Measurements from ENCODE around the gene MTOR. TPM values are rescaled to one million over a fixed set of nuclear protein-coding genes. Genes with fewer than 3 reads are reported as not detected.
"Not testable (repeated sequence)": the region's sequence is repeated elsewhere in the genome, so short reads cannot be mapped to it uniquely, and the experiment has no call there.

Gene MTOR
- total and polyA plus RNA-seq, 9 donors, result 23.5 to 33.3 (median 26.1) TPM

DNA sequence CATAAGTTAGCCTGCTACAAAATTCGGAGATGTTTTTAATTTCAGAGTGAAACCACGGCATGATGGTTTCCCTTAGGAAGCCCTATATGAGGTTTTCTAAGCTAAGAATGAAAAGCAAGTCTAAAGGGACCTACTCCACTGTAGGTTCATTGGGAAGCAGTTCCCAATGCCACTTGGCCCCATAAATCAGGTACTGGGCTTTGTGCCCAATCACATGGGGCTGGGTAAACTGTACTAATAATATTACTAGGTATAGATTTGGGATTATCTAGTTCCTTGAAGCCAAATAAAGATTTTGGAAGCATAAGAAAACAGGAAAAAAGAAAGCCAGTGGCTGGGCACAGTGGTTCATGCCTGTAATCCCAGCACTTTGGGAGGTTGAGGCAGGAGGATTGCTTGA lies 92.2 kb downstream of the MTOR start:
- no peaks in the 10 kb centered on the region for H3K9me3 ChIP-seq (replicated peaks; ENCODE audit: control insufficient read depth, low read depth, low read length)
- H3K27ac ChIP-seq (ENCODE audit: low read length), result no peak overlapping the region
- no peaks in the 10 kb centered on the region for H3K27me3 ChIP-seq (ENCODE audit: control insufficient read depth, insufficient read depth, low read length)
- peaks cover 16% of the 10 kb centered on the region for H3K4me1 ChIP-seq (ENCODE audit: control insufficient read depth, insufficient read depth, low read length)
- DNase-seq, result no peak
- no peak overlapping the region for H3K4me3 ChIP-seq (ENCODE audit: low read length)
- whole genome bisulfite sequencing (ENCODE audit: insufficient coverage), result 71% methylated on average over 2 of the region's 2 CpGs
- peaks cover 5% of the 10 kb centered on the region for H3K36me3 ChIP-seq (ENCODE audit: control insufficient read depth, insufficient read depth, low read length)

DNA sequence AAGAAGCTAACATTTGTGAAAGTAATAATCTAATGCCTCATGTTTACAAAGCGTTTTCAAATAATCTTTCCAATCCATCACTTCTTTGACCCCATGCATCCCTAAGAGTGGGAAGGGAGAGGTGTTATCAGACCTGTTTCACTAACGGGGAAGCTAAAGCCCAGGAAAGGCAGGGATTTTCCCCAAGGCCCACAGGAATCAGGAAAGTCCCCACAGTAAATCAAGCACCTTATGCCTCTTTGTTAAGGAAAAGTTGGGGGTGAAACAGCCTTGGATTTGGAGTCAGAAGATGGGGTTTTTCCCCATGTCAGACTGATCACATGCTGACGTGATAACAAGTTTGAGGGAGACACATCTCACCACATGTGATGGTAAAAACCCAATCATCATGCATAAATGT lies 93.1 kb downstream of the MTOR start:
- Histone ChIP-seq H3K36me3 (ENCODE audit: control insufficient read depth, insufficient read depth, low read length) (peaks cover 5% of the 10 kb centered on the region), H3K4me3 (ENCODE audit: low read length) (no peak overlapping the region), H3K27me3 (ENCODE audit: control insufficient read depth, insufficient read depth, low read length) (no peaks in the 10 kb centered on the region), H3K4me1 (ENCODE audit: control insufficient read depth, insufficient read depth, low read length) (peaks cover 7% of the 10 kb centered on the region), H3K9me3 (replicated peaks; ENCODE audit: control insufficient read depth, low read depth, low read length) (no peaks in the 10 kb centered on the region), H3K27ac (ENCODE audit: low read length) (no peak overlapping the region)
- no peak for DNase-seq
- WGBS (ENCODE audit: insufficient coverage), result no CpG with 5 or more reads among the region's 3 CpGs

DNA sequence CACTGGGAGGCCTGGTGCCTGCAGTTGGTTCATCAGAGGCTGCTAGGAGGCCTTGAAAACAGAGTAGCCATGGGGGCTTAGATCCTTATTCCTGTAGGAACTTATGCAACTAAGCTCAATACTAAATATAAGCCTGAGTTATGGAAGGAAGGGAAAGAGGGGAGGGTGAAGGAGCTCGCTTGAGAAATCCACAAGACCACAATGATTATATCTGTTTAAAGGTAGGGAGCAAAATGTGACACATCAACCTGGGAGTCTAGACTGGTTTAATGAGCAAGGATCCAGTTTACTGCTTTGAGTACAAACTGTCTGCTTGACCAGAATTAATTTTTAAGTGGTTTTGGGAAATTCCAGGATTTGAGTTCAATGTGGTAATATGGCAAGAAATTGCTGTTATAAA lies 93.6 kb downstream of the MTOR start:
- WGBS (ENCODE audit: insufficient coverage), result no CpG with 5 or more reads among the region's 1 CpG
- peaks cover 6% of the 10 kb centered on the region for H3K4me1 ChIP-seq (ENCODE audit: control insufficient read depth, insufficient read depth, low read length)
- no peak overlapping the region for H3K4me3 ChIP-seq (ENCODE audit: low read length)
- H3K27ac ChIP-seq (ENCODE audit: low read length), result no peak overlapping the region
- DNase-seq, result no peak
- peaks cover 5% of the 10 kb centered on the region for H3K36me3 ChIP-seq (ENCODE audit: control insufficient read depth, insufficient read depth, low read length)
- H3K27me3 ChIP-seq (ENCODE audit: control insufficient read depth, insufficient read depth, low read length), result no peaks in the 10 kb centered on the region
- no peaks in the 10 kb centered on the region for H3K9me3 ChIP-seq (replicated peaks; ENCODE audit: control insufficient read depth, low read depth, low read length)

DNA sequence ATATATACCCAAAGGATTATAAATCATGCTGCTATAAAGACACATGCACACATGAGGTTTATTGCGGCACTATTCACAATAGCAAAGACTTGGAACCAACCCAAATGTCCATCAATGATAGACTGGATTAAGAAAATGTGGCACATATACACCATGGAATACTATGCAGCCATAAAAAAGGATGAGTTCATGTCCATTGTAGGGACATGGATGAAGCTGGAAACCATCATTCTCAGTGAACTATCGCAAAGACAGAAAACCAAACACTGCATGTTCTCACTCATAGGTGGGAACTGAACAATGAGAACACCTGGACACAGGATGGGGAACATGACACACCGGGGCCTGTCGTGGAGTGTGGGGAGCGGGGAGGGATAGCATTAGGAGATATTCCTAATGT lies 95.6 kb downstream of the MTOR start:
- DNase-seq; H3K4me1 ChIP-seq (ENCODE audit: control insufficient read depth, insufficient read depth, low read length); H3K4me3 ChIP-seq (ENCODE audit: low read length); H3K27me3 ChIP-seq (ENCODE audit: control insufficient read depth, insufficient read depth, low read length); H3K9me3 ChIP-seq (replicated peaks; ENCODE audit: control insufficient read depth, low read depth, low read length); H3K36me3 ChIP-seq (ENCODE audit: control insufficient read depth, insufficient read depth, low read length); H3K27ac ChIP-seq (ENCODE audit: low read length): not testable (repeated sequence)
- 100% methylated on average over 2 of the region's 5 CpGs for WGBS (ENCODE audit: insufficient coverage)

DNA sequence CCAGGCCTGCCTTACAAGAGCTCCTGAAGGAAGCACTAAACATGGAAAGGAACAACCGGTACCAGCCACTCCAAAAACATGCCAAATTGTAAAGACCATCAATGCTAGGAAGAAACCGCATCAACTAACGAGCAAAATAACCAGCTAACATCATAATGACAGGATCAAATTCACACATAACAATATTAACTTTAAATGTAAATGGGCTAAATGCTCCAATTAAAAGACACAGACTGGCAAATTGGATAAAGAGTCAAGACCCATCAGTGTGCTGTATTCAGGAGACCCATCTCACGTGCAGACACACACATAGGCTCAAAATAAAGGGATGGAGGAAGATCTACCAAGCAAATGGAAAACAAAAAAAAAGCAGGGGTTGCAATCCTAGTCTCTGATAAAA lies 99.6 kb downstream of the MTOR start:
- no CpG with 5 or more reads among the region's 4 CpGs for WGBS (ENCODE audit: insufficient coverage)
- H3K4me3 ChIP-seq (ENCODE audit: low read length); DNase-seq; H3K9me3 ChIP-seq (replicated peaks; ENCODE audit: control insufficient read depth, low read depth, low read length); H3K27ac ChIP-seq (ENCODE audit: low read length); H3K27me3 ChIP-seq (ENCODE audit: control insufficient read depth, insufficient read depth, low read length); H3K4me1 ChIP-seq (ENCODE audit: control insufficient read depth, insufficient read depth, low read length); H3K36me3 ChIP-seq (ENCODE audit: control insufficient read depth, insufficient read depth, low read length): not testable (repeated sequence)

DNA sequence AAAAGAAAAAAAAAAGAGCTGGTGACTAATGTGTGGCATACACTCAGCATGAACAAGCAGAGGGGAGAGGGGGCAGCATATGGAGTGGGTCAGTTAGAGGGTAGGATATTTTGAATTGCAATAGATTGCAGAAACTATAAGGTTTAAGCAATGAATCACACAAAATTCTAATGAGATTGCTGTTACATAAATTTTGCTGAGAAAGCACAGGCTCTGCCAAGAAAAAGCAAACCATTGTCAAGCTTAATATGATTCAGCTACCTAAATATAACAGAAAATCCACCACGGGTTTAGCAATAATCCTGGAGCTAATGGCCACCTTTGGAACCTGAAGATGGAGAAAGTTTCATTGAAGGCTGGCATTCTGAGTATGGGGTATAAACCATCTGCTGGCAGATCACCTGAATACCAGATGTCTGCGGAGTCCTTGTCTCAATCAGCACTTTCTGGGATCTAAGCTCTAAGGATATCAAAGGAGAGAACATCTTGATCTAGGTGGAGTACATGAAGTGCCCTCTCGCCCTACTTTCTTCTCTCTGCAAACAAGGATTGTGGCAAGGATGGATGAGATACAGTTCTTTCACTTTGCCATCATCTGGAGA lies 103.5 kb downstream of the MTOR start:
- peak; percentile 79 for DNase-seq
- H3K36me3 ChIP-seq (ENCODE audit: control insufficient read depth, insufficient read depth, low read length), result peaks cover 21% of the 10 kb centered on the region

GRCh38 chr1:11158291-11158690 lies 104.1 kb downstream of the MTOR start:
- DNase-seq, result no peak
- WGBS (ENCODE audit: insufficient coverage), result 86% methylated on average over 1 of the region's 3 CpGs
- Histone ChIP-seq H3K4me1 (ENCODE audit: control insufficient read depth, insufficient read depth, low read length) (peaks cover 24% of the 10 kb centered on the region), H3K27ac (ENCODE audit: low read length) (peak overlapping the region; percentile 88), H3K36me3 (ENCODE audit: control insufficient read depth, insufficient read depth, low read length) (peaks cover 21% of the 10 kb centered on the region), H3K9me3 (replicated peaks; ENCODE audit: control insufficient read depth, low read depth, low read length) (no peaks in the 10 kb centered on the region), H3K4me3 (ENCODE audit: low read length) (no peak overlapping the region), H3K27me3 (ENCODE audit: control insufficient read depth, insufficient read depth, low read length) (no peaks in the 10 kb centered on the region)

More for the DNA sequence above, 103.5 kb downstream of the MTOR start:
- Histone ChIP-seq H3K4me1 (ENCODE audit: control insufficient read depth, insufficient read depth, low read length) (peaks cover 24% of the 10 kb centered on the region), H3K27ac (ENCODE audit: low read length) (peak overlapping the region; percentile 88), H3K4me3 (ENCODE audit: low read length) (no peak overlapping the region), H3K9me3 (replicated peaks; ENCODE audit: control insufficient read depth, low read depth, low read length) (no peaks in the 10 kb centered on the region), H3K27me3 (ENCODE audit: control insufficient read depth, insufficient read depth, low read length) (no peaks in the 10 kb centered on the region)
- no CpG with 5 or more reads among the region's 3 CpGs for WGBS (ENCODE audit: insufficient coverage)

DNA sequence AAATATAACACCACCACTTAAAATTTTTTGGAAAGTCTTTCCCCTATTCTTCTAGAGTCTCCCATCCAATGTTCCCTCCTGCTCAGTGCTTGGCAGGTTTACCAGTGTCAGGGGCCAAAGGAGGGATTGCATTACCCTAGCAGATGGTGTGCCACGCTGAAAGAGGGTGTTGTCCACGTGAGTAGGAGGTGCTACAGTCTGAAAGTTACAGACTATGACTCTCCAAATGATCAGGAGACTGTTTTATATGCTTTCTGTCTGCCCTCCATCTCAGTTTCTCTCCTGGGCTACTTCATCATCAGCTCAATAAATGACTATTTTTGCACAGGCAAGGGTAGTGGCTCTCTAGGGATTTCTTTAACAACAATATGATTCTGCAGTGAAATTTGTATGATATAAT lies 104.5 kb downstream of the MTOR start:
- DNase-seq, result peak; percentile 89
- WGBS (ENCODE audit: insufficient coverage), result no CpG with 5 or more reads among the region's 2 CpGs
- H3K4me1 ChIP-seq (ENCODE audit: control insufficient read depth, insufficient read depth, low read length), result peaks cover 26% of the 10 kb centered on the region
- no peaks in the 10 kb centered on the region for H3K27me3 ChIP-seq (ENCODE audit: control insufficient read depth, insufficient read depth, low read length)
- peaks cover 24% of the 10 kb centered on the region for H3K36me3 ChIP-seq (ENCODE audit: control insufficient read depth, insufficient read depth, low read length)
- H3K9me3 ChIP-seq (replicated peaks; ENCODE audit: control insufficient read depth, low read depth, low read length), result no peaks in the 10 kb centered on the region
- peak overlapping the region; percentile 88 for H3K27ac ChIP-seq (ENCODE audit: low read length)
- no peak overlapping the region for H3K4me3 ChIP-seq (ENCODE audit: low read length)

DNA sequence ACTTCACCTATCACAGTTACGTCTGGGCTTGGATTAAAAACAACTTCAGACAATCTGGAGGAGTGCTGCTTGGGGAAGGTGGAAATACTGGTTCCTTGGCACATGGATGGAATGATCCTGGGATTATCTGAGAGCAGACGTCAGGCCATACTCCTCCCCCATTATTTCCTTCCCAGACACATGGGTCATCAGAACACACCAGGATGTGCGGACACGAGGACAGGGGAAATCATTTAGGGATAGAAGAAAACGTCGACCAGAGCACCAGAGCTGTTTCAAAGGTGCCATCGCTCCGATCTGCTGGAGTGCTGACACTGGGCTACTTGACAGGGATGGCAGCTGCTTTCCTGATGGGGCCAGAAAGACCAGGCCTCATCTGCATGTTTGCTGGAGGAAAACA lies 105.0 kb downstream of the MTOR start:
- peaks cover 26% of the 10 kb centered on the region for H3K36me3 ChIP-seq (ENCODE audit: control insufficient read depth, insufficient read depth, low read length)
- 51% methylated on average over 2 of the region's 8 CpGs for WGBS (ENCODE audit: insufficient coverage)
- DNase-seq, result peak; percentile 64
- H3K4me1 ChIP-seq (ENCODE audit: control insufficient read depth, insufficient read depth, low read length), result peaks cover 30% of the 10 kb centered on the region
- no peaks in the 10 kb centered on the region for H3K9me3 ChIP-seq (replicated peaks; ENCODE audit: control insufficient read depth, low read depth, low read length)
- no peak overlapping the region for H3K4me3 ChIP-seq (ENCODE audit: low read length)
- H3K27me3 ChIP-seq (ENCODE audit: control insufficient read depth, insufficient read depth, low read length), result no peaks in the 10 kb centered on the region
- H3K27ac ChIP-seq (ENCODE audit: low read length), result peak overlapping the region; percentile 88

GRCh38 chr1:11156963-11157362 lies 105.4 kb downstream of the MTOR start:
- H3K27me3 ChIP-seq (ENCODE audit: control insufficient read depth, insufficient read depth, low read length), result no peaks in the 10 kb centered on the region
- WGBS (ENCODE audit: insufficient coverage), result 80% methylated on average over 4 of the region's 7 CpGs
- peaks cover 26% of the 10 kb centered on the region for H3K36me3 ChIP-seq (ENCODE audit: control insufficient read depth, insufficient read depth, low read length)
- peaks cover 34% of the 10 kb centered on the region for H3K4me1 ChIP-seq (ENCODE audit: control insufficient read depth, insufficient read depth, low read length)
- no peak for DNase-seq
- no peak overlapping the region for H3K4me3 ChIP-seq (ENCODE audit: low read length)
- H3K9me3 ChIP-seq (replicated peaks; ENCODE audit: control insufficient read depth, low read depth, low read length), result no peaks in the 10 kb centered on the region
- peak overlapping the region; percentile 88 for H3K27ac ChIP-seq (ENCODE audit: low read length)

DNA sequence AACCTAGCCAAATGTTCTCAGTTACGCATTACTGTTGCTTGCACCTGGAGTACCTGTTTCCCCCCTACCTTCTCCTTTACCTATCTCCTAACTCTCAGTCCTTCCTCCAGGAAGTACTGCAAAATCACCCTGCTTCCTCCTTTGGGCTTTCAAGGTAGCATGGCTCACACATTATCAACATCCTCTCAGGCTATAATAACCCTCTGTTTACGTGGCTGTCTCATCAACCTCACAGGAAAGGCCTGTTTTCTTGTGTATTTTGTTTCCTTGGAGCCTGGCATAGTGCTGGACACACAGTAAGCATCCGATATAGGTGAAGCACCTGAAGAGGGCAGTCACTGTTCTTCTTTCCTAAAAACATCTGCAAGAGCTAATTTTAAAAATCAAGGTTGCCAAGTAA lies 105.9 kb downstream of the MTOR start:
- Histone ChIP-seq H3K9me3 (replicated peaks; ENCODE audit: control insufficient read depth, low read depth, low read length) (no peaks in the 10 kb centered on the region), H3K27ac (ENCODE audit: low read length) (peak overlapping the region; percentile 38), H3K36me3 (ENCODE audit: control insufficient read depth, insufficient read depth, low read length) (peaks cover 26% of the 10 kb centered on the region), H3K4me1 (ENCODE audit: control insufficient read depth, insufficient read depth, low read length) (peaks cover 39% of the 10 kb centered on the region), H3K27me3 (ENCODE audit: control insufficient read depth, insufficient read depth, low read length) (no peaks in the 10 kb centered on the region), H3K4me3 (ENCODE audit: low read length) (no peak overlapping the region)
- no peak for DNase-seq
- WGBS (ENCODE audit: insufficient coverage), result 93% methylated on average over 1 of the region's 3 CpGs

Data from muscle of leg (tissue), 11 donors.